GM18511 (cell line): Measurements from ENCODE around the gene SEMA6A.

Source experiments
- ATAC-seq: cut with Tn5 transposase; IDR thresholded peaks from one replicate; pipeline ENCODE4 v1.9.1; 2021; ENCODE audit warnings: mild to moderate bottlenecking, moderate library complexity; ENCODE audit not compliant: unreplicated experiment

Gene SEMA6A, protein sequence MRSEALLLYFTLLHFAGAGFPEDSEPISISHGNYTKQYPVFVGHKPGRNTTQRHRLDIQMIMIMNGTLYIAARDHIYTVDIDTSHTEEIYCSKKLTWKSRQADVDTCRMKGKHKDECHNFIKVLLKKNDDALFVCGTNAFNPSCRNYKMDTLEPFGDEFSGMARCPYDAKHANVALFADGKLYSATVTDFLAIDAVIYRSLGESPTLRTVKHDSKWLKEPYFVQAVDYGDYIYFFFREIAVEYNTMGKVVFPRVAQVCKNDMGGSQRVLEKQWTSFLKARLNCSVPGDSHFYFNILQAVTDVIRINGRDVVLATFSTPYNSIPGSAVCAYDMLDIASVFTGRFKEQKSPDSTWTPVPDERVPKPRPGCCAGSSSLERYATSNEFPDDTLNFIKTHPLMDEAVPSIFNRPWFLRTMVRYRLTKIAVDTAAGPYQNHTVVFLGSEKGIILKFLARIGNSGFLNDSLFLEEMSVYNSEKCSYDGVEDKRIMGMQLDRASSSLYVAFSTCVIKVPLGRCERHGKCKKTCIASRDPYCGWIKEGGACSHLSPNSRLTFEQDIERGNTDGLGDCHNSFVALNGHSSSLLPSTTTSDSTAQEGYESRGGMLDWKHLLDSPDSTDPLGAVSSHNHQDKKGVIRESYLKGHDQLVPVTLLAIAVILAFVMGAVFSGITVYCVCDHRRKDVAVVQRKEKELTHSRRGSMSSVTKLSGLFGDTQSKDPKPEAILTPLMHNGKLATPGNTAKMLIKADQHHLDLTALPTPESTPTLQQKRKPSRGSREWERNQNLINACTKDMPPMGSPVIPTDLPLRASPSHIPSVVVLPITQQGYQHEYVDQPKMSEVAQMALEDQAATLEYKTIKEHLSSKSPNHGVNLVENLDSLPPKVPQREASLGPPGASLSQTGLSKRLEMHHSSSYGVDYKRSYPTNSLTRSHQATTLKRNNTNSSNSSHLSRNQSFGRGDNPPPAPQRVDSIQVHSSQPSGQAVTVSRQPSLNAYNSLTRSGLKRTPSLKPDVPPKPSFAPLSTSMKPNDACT

GRCh38 chr5:116574367-116575325 lies at the start of gene SEMA6A:
TSS of gene SEMA6A (minus strand) at chr5:116574823. CDS start at chr5:116504944, 69,879 bp downstream.
- ATAC-seq = peak; percentile 54

GRCh38 chr5:116622375-116623050 lies 47.9 kb upstream of the SEMA6A start:
- no peak for ATAC-seq

- ATAC-seq = no peak
These were observed 47.0 kb upstream of the SEMA6A start for GRCh38 chr5:116621599-116621998.

- no peak for ATAC-seq
These were observed 42.3 kb upstream of the SEMA6A start for GRCh38 chr5:116616876-116617275.

DNA sequence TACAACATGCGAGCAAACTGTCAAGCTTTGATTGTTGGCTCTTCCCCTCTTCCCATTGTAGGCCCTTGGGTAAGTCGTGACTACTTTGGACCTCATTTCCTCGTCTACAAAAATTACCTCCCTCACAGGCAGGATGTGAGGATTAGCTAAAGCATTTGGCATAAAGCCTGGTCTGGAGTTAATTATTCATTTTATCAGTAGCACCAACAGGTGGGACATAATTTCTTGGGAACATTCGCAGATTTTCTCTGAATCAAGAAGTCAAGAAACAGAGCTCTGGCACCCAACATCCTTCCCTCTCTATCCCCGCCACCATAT lies 39.9 kb upstream of the SEMA6A start:
- ATAC-seq = no peak

- ATAC-seq = peak; percentile 36
These were observed 38.8 kb upstream of the SEMA6A start for GRCh38 chr5:116613445-116613844.

DNA sequence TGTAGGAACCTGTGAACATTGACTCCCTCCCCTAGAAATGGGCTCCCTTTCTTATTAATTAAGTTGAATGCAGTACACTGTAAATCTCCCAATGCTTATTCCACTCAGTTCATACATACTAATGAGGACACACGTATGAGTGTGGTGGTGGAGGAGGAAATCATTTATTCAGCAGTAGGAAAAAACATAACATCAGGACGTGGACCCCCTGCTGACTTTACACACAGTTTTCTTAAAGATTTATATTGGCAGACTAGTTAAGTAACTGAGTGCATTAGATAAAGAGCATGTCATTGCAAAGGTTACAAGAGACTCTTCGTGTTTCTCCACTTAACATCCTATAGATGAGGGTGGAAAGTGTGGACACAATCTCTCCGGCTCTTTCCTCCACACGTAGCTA lies 37.8 kb upstream of the SEMA6A start:
- no peak for ATAC-seq

GRCh38 chr5:116605310-116606070 lies 30.9 kb upstream of the SEMA6A start:
- no peak for ATAC-seq

DNA sequence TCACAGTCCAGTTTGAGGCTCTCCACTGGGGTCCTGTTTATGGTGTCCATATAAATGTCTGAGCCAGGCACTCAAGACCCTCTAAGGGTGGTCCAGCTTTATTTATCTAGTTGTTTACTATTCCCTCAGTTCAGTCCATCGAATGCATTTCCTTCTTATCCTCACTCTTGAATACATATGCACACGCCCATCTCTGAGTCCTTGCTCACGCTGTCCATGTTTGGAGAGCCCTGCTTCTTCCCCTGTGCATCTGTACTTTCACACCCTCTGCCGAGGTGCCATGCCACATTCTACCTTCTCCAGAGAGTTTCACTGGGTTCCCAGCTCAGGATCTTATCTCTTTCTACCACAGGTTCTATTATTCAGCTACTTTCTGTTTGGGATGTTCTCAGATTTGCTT lies 30.2 kb upstream of the SEMA6A start:
- no peak for ATAC-seq

GRCh38 chr5:116600876-116601275 lies 26.3 kb upstream of the SEMA6A start:
- ATAC-seq = no peak

- no peak for ATAC-seq
These were observed 24.3 kb upstream of the SEMA6A start for GRCh38 chr5:116598911-116599310.

DNA sequence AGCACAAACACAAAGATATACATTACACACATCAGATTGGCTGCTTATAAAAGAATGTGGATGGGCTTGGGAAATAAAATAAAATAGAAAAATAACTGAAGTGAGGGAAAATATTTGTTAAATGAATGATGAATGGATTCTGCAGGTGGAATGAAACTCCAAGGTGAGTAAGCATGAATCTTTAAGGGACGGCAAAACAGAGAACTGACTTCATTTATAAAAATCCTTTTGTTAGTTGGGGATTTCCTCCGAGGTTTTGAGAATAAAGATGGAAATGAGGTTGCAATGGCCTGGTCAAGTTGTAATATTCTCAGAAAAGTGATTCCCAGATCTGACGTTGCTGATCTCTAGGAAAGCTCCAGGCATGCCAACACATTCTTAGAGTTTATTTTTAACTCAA lies 20.9 kb upstream of the SEMA6A start:
- ATAC-seq = no peak

DNA sequence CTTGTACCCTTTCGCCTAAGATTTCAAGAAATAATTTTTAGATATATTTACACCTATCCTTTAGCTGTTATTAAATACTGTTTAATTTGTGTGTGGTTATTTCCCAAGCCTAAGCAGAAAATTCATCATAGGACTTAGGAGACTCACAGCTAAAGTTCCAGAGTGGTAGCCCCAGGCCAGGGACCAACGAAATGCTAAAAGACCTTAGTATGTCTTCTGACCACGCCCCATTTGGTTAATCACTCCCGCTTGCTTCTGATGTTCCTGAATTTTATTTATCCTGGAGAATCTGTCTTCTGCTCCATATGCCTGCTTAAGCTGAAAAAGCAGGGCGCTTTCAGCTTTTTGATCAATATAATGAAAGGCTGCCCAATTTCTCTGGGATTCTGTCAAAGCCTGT lies 18.7 kb upstream of the SEMA6A start:
- no peak for ATAC-seq

DNA sequence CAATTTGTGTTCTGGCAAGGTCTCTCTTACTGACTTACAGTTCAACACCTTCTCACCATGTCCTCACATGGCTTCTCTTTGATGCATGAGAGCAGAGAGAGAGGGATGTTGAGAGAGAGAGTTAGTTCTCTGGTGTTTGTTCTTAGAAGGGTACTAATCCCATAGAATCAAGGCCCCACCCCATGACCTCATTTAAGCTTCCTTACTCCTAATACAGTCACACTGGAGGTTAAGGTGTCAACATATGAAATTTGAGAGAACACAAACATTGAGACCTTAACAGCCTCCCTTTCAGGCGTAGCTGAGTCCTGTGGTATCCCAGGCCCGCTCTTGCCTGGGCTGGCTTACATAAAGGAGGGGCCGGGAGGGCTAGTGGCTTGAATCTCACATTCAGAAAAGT lies 10.6 kb upstream of the SEMA6A start:
- no peak for ATAC-seq

DNA sequence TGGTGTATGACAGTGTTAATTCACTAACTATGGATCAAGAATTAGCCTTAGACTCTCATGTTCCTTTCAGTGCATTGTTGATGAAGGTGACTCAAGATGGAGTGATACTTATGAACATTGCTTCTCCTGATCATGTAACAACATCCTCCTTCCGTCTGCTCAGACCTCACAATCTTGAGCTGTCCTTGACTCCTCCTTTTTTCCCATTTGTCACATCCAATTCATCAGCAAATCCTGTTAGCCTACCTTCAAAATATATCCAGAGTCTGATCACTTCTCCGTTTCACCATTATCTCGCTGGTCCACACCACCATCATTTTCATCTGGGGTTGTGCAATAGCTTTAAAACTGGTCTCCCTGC lies 9.2 kb upstream of the SEMA6A start:
- no peak for ATAC-seq

- ATAC-seq = no peak
These were observed 8.7 kb upstream of the SEMA6A start for GRCh38 chr5:116583085-116583861.

GRCh38 chr5:116581910-116582309 lies 7.3 kb upstream of the SEMA6A start:
- ATAC-seq = no peak

DNA sequence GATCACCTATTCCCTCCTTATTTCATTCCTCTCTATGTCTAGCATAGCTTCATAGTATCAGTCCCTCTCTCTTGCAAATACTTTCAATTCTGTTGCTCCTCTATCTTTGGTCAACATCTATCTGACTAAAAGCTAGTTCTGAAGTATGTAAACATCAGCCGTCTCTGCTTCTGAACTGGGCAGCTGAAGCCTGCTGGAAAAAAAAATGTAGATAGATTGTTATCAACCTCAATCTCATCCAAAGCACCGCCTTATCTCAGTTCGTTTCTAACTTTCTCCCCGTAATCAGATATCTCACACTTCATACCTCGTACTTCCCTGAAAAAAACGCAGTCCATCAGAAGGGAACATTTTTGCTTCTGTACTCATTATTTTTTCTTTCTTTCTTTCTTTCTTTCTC lies 4.5 kb upstream of the SEMA6A start:
- no peak for ATAC-seq

DNA sequence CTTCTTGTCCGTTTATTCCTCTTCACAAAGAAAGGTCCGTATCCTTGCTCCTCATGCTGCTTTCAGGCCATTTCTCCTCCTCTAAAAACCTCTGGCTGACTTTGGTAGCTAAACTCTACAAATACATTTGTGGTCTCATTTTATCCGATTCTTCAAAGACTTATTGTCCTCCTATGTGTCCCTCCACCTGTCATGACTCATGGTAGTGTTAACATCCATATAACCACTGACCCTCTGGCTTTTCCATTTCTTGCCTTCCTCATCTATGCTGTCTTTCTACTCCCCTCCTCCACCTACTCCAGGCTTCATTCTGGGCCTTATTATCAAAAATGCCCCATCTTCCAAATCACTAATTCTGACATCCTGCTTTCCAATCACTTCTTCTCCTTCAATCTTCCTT lies 4.1 kb upstream of the SEMA6A start:
- ATAC-seq = no peak
